ENCODE results near the gene PPP1R26. TPM values are rescaled to one million over a fixed set of nuclear protein-coding genes. Genes with fewer than 3 reads are reported as not detected.

Gene PPP1R26
- total RNA-seq, 4 donors from 2014 or later, result 22.3 to 29.8 (median 25.7) TPM

DNA sequence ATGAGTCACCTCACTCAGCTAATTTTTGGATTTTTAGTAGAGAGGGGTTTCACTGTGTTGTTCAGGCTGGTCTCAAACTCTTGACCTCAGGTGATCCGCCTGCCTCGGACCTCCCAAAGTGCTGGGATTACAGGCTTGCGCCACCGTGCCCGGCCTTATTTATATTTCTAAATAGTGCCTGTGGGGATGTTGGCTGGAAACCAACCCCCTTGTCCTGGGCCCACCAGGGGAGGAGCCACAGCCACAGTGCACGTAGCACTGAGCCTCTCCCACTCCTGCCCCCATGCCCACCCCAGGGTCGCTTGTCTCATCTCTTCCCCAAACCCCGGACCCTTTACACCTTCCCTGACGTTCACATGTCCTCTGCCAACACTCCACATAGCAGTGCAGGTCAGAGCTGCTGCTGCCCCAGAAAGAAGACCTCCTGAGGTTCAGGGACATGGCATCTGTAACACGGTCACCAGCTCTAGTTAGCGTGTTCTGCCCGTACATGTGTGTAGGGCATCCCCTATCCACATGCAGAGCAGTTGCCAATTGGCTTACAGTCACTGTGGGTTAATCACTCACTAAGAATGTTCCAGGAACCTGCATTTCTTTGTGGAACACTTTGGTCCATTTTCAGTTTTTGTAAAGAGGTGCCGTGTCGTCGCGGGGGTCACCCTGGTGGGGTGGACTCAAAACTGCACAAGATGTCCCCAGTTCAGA, 10.7 kb downstream of the PPP1R26 start:
- Histone ChIP-seq H3K36me3 (peaks cover 23 to 25% of the 10 kb centered on the region in 2 donors), H3K4me3 (replicated peaks in 1 of 3) (no peak overlapping the region), H3K4me1 (no peaks in the 10 kb centered on the region), H3K9me3 (no peaks in the 10 kb centered on the region), H3K27ac (no peak overlapping the region), H3K27me3 (no peaks in the 10 kb centered on the region)
- no peak for DNase-seq
- WGBS, 2 donors, result 90 to 93% methylated on average over 16 of the region's 16 CpGs
- intact Hi-C loops (cut with DNase I), result no loop called here
- TF ChIP-seq, protein P1, sequence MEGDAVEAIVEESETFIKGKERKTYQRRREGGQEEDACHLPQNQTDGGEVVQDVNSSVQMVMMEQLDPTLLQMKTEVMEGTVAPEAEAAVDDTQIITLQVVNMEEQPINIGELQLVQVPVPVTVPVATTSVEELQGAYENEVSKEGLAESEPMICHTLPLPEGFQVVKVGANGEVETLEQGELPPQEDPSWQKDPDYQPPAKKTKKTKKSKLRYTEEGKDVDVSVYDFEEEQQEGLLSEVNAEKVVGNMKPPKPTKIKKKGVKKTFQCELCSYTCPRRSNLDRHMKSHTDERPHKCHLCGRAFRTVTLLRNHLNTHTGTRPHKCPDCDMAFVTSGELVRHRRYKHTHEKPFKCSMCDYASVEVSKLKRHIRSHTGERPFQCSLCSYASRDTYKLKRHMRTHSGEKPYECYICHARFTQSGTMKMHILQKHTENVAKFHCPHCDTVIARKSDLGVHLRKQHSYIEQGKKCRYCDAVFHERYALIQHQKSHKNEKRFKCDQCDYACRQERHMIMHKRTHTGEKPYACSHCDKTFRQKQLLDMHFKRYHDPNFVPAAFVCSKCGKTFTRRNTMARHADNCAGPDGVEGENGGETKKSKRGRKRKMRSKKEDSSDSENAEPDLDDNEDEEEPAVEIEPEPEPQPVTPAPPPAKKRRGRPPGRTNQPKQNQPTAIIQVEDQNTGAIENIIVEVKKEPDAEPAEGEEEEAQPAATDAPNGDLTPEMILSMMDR (IDR thresholded peaks at IDR 0.05), result no peak
- TF ChIP-seq POLR2A (IDR thresholded peaks at IDR 0.05), result no peak

DNA sequence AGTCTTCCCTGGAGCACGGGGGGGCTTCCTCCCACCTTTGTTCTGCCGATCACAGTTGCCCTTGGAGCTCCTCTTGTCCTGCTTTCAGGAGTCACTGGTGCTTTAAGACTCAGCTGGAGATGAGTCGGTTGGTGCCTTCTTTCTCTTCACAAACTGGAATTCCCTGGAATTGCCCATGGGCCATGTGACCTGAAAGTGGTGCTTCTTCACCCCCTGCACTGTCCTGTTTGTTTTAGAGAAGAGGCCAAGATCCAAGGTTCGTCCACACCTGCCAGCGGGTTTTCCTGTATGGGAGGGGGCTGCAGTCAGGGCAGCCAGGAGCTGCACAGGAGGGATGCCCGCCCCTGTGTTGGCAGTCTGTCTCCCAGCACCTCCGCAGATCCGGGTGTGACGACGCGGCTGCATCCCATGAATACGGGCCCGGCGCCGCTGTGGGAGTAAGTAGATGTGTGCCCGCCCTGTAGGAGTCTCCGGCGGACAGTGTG, 11.4 kb downstream of the PPP1R26 start:
- Histone ChIP-seq H3K27ac (no peak overlapping the region), H3K36me3 (peaks cover 16 to 18% of the 10 kb centered on the region in 2 donors), H3K9me3 (no peaks in the 10 kb centered on the region), H3K27me3 (no peaks in the 10 kb centered on the region), H3K4me3 (replicated peaks in 1 of 3) (no peak overlapping the region), H3K4me1 (no peaks in the 10 kb centered on the region)
- intact Hi-C loops (cut with DNase I), result no loop called here
- no peak for TF ChIP-seq POLR2A (IDR thresholded peaks at IDR 0.05)
- TF ChIP-seq, protein P1 (IDR thresholded peaks at IDR 0.05), result no peak
- 57 to 81% methylated on average over 5 to 18 of the region's 18 CpGs for WGBS, 2 donors
- DNase-seq, result no peak

DNA sequence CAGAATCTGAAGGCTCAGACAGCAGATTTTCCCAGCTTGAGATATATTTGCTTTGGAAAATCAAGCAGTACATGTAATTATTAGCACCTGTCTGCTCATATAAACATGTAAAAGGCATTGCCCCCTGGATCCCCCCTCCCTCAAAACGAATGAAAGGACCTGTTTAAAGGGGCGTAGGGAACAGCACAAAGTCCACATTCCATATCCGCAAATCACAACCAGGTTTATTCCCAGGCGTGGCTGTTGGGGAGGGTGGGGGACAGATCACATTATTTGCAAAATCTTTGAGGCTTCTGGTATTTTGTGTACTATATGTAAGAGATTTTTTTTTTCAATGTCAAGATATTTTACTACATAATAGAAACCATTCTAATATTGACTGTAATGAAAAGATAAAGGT, 12.2 kb downstream of the PPP1R26 start:
- H3K4me3 ChIP-seq (replicated peaks in 1 of 3), result no peak overlapping the region
- H3K36me3 ChIP-seq, result peaks cover 9 to 15% of the 10 kb centered on the region in 2 donors
- WGBS, 2 donors, result 86% methylated on average over 4 of the region's 4 CpGs
- no peaks in the 10 kb centered on the region for H3K9me3 ChIP-seq
- no peak for DNase-seq
- TF ChIP-seq, protein P1 (IDR thresholded peaks at IDR 0.05), result no peak
- TF ChIP-seq POLR2A (IDR thresholded peaks at IDR 0.05), result no peak
- intact Hi-C loops (cut with DNase I), result no loop called here
- H3K27ac ChIP-seq, result no peak overlapping the region
- no peaks in the 10 kb centered on the region for H3K4me1 ChIP-seq
- H3K27me3 ChIP-seq, result no peaks in the 10 kb centered on the region

DNA sequence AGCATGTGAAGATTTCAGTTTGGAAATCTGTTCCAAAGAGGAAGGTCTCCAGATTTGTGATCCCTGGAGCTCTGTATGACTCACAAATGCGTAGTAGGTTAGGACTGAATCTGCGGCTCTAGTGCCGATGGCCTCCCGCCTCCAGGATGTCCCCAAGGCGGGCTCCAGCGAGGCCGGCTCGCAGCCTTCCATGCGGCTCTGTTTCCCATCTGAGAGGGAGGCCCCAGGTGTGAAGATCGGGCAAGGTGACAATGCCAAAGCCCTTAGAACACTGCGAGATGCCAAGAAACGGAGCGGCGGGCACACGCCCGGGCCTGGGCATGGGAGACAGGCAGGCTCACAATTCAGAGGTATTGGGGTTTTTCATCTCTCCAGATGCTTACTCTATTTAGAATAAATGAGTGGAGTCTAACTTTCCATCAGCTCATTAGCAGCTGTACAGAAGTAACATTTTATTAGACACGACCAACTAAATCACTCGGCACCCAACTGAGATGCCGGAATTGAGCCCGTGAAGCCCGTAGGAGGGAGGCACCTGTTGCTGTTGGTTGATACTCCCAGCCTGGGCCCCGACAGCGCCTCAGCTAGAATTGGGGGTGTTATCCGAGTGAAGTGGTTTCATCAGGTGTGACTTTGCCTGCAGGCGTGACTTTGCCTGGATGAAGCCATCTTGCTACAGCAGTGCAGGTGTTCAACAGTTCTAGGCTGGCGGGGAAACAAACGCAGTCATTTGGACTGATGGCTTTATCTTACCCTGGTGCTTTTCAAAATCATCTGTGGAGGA, 13.5 kb downstream of the PPP1R26 start:
- 92 to 94% methylated on average over 27 of the region's 27 CpGs for WGBS, 2 donors
- Histone ChIP-seq H3K27me3 (no peaks in the 10 kb centered on the region), H3K36me3 (peaks cover 4 to 6% of the 10 kb centered on the region in 2 donors), H3K9me3 (no peaks in the 10 kb centered on the region), H3K4me3 (replicated peaks in 1 of 3) (no peak overlapping the region), H3K4me1 (no peaks in the 10 kb centered on the region), H3K27ac (no peak overlapping the region)
- no peak for DNase-seq
- intact Hi-C loops (cut with DNase I), result no loop called here
- TF ChIP-seq, protein P1 (IDR thresholded peaks at IDR 0.05), result no peak
- no peak for TF ChIP-seq POLR2A (IDR thresholded peaks at IDR 0.05)

Measured in thyroid gland (tissue), 4 donors.